Measurements from ENCODE around the gene SEPTIN10.
"Not testable (repeated sequence)": the region's sequence is repeated elsewhere in the genome, so short reads cannot be mapped to it uniquely, and the experiment has no call there.

The SEPTIN10 gene

GRCh38 chr2:109613922-109614714 is at the start of gene SEPTIN10, which contains the start of gene SOWAHC:
TSS of gene SEPTIN10 (minus strand) at chr2:109613966. CDS start at chr2:109613827, 139 bp downstream.
TSS of gene SOWAHC (plus strand) at chr2:109614364. CDS start at chr2:109614490, 126 bp downstream.
- peak; percentile 36 to 97 (median 92) for DNase-seq

- no peak for DNase-seq
These were observed 49.1 kb upstream of the SEPTIN10 start for GRCh38 chr2:109662889-109663288.

- no peak for DNase-seq
These were observed 46.5 kb upstream of the SEPTIN10 start for GRCh38 chr2:109660046-109660860.

GRCh38 chr2:109659396-109660045 is 45.8 kb upstream of the SEPTIN10 start:
- no peak for DNase-seq

- no peak for DNase-seq
These were observed 41.5 kb upstream of the SEPTIN10 start for GRCh38 chr2:109655287-109655686.

- DNase-seq: no peak
These were observed 40.7 kb upstream of the SEPTIN10 start for GRCh38 chr2:109654326-109655050.

GRCh38 chr2:109649736-109650695 is 36.2 kb upstream of the SEPTIN10 start:
- DNase-seq: no peak

GRCh38 chr2:109648041-109648527 is 34.3 kb upstream of the SEPTIN10 start:
- no peak for DNase-seq

- no peak for DNase-seq
These were observed 33.9 kb upstream of the SEPTIN10 start for GRCh38 chr2:109647636-109648035.

- no peak for DNase-seq
These were observed 33.2 kb upstream of the SEPTIN10 start for GRCh38 chr2:109646961-109647360.

GRCh38 chr2:109645412-109646184 is 31.8 kb upstream of the SEPTIN10 start:
- DNase-seq: no peak

GRCh38 chr2:109644571-109645275 is 31.0 kb upstream of the SEPTIN10 start:
- peak in 14 of 51 donors; percentile 2 to 49 (median 8) for DNase-seq

GRCh38 chr2:109640000-109640399 is 26.2 kb upstream of the SEPTIN10 start:
- DNase-seq: not testable (repeated sequence)

GRCh38 chr2:109638795-109639194 is 25.0 kb upstream of the SEPTIN10 start:
- DNase-seq: no peak

- no peak for DNase-seq
These were observed 24.2 kb upstream of the SEPTIN10 start for GRCh38 chr2:109637749-109638570.

- DNase-seq: no peak
These were observed 22.6 kb upstream of the SEPTIN10 start for GRCh38 chr2:109636317-109636716.
